SIG-M5 (cell line): Measurements from ENCODE around the gene GMPR2.
"Not testable (repeated sequence)": the region's sequence is repeated elsewhere in the genome, so short reads cannot be mapped to it uniquely, and the experiment has no call there.

Experiments used
- DNase-seq: peaks from one replicate; lab custom pipeline; 2025; lab: John Stamatoyannopoulos, UW

GMPR2 gene

GRCh38 chr14:24231263-24232120 lies 1.2 kb upstream of the GMPR2 start:
- no peak for DNase-seq

GRCh38 chr14:24232121-24232644 lies 546 bp upstream of the GMPR2 start, which contains the start of gene NEDD8:
NEDD8 (minus strand) TSS chr14:24232367; CDS start chr14:24232267, 100 bp downstream.
- DNase-seq: peak; percentile 83

- no peak for DNase-seq
Measured at GRCh38 chr14:24233538-24233866, 773 bp downstream of the GMPR2 start.

- DNase-seq: no peak
Measured at GRCh38 chr14:24234095-24235005, 1.6 kb downstream of the GMPR2 start.

GRCh38 chr14:24235804-24236688 lies 3.3 kb downstream of the GMPR2 start:
- no peak for DNase-seq

- DNase-seq: no peak
Measured at GRCh38 chr14:24236689-24237462, 4.1 kb downstream of the GMPR2 start.

GRCh38 chr14:24237463-24237955 lies 4.8 kb downstream of the GMPR2 start:
- DNase-seq: no peak

- DNase-seq: no peak
Measured at GRCh38 chr14:24238123-24238522, 5.4 kb downstream of the GMPR2 start.

GRCh38 chr14:24238527-24239037 lies 5.9 kb downstream of the GMPR2 start:
- no peak for DNase-seq

GRCh38 chr14:24240110-24240918 lies 7.6 kb downstream of the GMPR2 start:
- DNase-seq: no peak

- DNase-seq: peak; percentile 48
Measured at GRCh38 chr14:24241829-24242443, 9.2 kb downstream of the GMPR2 start.

- peak; percentile 9 for DNase-seq
Measured at GRCh38 chr14:24243336-24243836, 10.7 kb downstream of the GMPR2 start.

GRCh38 chr14:24245350-24245749 lies 12.6 kb downstream of the GMPR2 start:
- DNase-seq: not testable (repeated sequence)

- DNase-seq: no peak
Measured at GRCh38 chr14:24246765-24247212, 14.1 kb downstream of the GMPR2 start.

GRCh38 chr14:24247422-24247821 lies 14.7 kb downstream of the GMPR2 start:
- no peak for DNase-seq

- DNase-seq: no peak
Measured at GRCh38 chr14:24249230-24250021, 16.7 kb downstream of the GMPR2 start.

- DNase-seq: no peak
Measured at GRCh38 chr14:24250354-24250753, 17.6 kb downstream of the GMPR2 start.

GRCh38 chr14:24251880-24252288 lies 19.2 kb downstream of the GMPR2 start:
- no peak for DNase-seq
